SK-N-SH (cell line): ENCODE data around the gene IQSEC1. TPM values are rescaled to one million over a fixed set of nuclear protein-coding genes. Genes with fewer than 3 reads are reported as not detected.

ENCODE experiments used
- CTCF ChIA-PET: fragments of 300-600, 350-600 bp; formaldehyde crosslinking; extraction: SDS; loops from one replicate; lab custom pipeline; 2021; lab: Yijun Ruan, JAX
- POLR2A ChIA-PET: fragments of 350-600 bp; sonication (Branson Sonifier 250); formaldehyde crosslinking; extraction: SDS; loops from one replicate; lab custom pipeline; 2020; ENCODE audit warnings: antibody characterized with exemption, inconsistent platforms; lab: Yijun Ruan, JAX
- DNase-seq: peaks from one replicate; pipeline ENCODE4 v3.0.0; 2012
- H2AFZ ChIP-seq: fragments of 200-600 bp; sonication (generic); 2 replicates; pipeline ENCODE4 v1.8.1; 2016; ENCODE audit warnings: antibody characterized with exemption, mild to moderate bottlenecking, low read depth
- H3F3A ChIP-seq: fragments of 200-600 bp; sonication (generic); replicated peaks from 2 replicates; pipeline ENCODE3; 2016; ENCODE audit warnings: antibody characterized with exemption, mild to moderate bottlenecking; ENCODE audit not compliant: insufficient read depth
- H3K27ac ChIP-seq, 2 experiments: fragments of 200-500 bp in 1 of 2; fragments of 200-600 bp in 1 of 2; sonication (Bioruptor generic) in 1 of 2; sonication (generic), shearing (Covaris generic) in 1 of 2; 2 replicates each; pipeline versions ENCODE4 v1.5.1 to v1.6.1; 2014 to 2016; ENCODE audit warnings: low read depth in 2 of 2, inconsistent platforms in 1 of 2, low read length in 1 of 2, mild to moderate bottlenecking in 1 of 2, mixed read lengths in 1 of 2
- H3K27me3 ChIP-seq: fragments of 200-600 bp; sonication (generic), shearing (Covaris generic); 2 replicates; pipeline ENCODE4 v1.6.1; 2016; ENCODE audit warnings: mixed run types; ENCODE audit not compliant: insufficient read depth
- H3K36me3 ChIP-seq, 2 experiments: fragments of 200-500 bp in 1 of 2; fragments of 200-600 bp in 1 of 2; sonication (Bioruptor generic) in 1 of 2; sonication (generic) in 1 of 2; replicated peaks in 1 of 2; 2 replicates each; pipeline versions ENCODE3 to v1.5.1; 2014 to 2016; ENCODE audit warnings: low read length in 1 of 2, mild to moderate bottlenecking in 1 of 2; ENCODE audit not compliant: insufficient read depth in 2 of 2, control insufficient read depth in 1 of 2
- H3K4me1 ChIP-seq, 2 experiments: fragments of 200-500 bp in 1 of 2; fragments of 200-600 bp in 1 of 2; sonication (Bioruptor generic) in 1 of 2; sonication (generic), shearing (Covaris generic) in 1 of 2; 2 replicates each; pipeline versions ENCODE4 v1.5.1 to v1.6.1; 2014 to 2016; ENCODE audit warnings: low read depth in 1 of 2, low read length in 1 of 2, mixed run types in 1 of 2; ENCODE audit not compliant: insufficient read depth in 2 of 2, control insufficient read depth in 1 of 2
- H3K4me2 ChIP-seq: fragments of 200-600 bp; sonication (generic), shearing (Covaris generic); 2 replicates; pipeline ENCODE4 v1.6.1; 2017; ENCODE audit warnings: mixed run types
- H3K4me3 ChIP-seq, 2 experiments: fragments of 200-500 bp in 1 of 2; fragments of 200-600 bp in 1 of 2; sonication (Bioruptor generic) in 1 of 2; sonication (generic), shearing (Covaris generic) in 1 of 2; 2 replicates each; pipeline versions ENCODE4 v1.5.1 to v1.8.1; 2014 to 2016; ENCODE audit warnings: low read depth in 2 of 2, inconsistent platforms in 1 of 2, low read length in 1 of 2, mild to moderate bottlenecking in 1 of 2, mixed read lengths in 1 of 2, moderate library complexity in 1 of 2
- H3K79me2 ChIP-seq: fragments of 200-600 bp; sonication (generic); 2 replicates; pipeline ENCODE4 v1.8.1; 2017; ENCODE audit warnings: mild to moderate bottlenecking; ENCODE audit not compliant: insufficient read depth
- H3K9ac ChIP-seq: fragments of 200-600 bp; sonication (generic); 2 replicates; pipeline ENCODE4 v1.6.1; 2017; ENCODE audit warnings: mixed run types
- H3K9me2 ChIP-seq: fragments of 200-600 bp; sonication (generic); 2 replicates; pipeline ENCODE4 v1.6.1; 2017; ENCODE audit warnings: mixed run types
- H3K9me3 ChIP-seq: fragments of 200-600 bp; sonication (generic); 2 replicates; pipeline ENCODE4 v1.6.1; 2017; ENCODE audit warnings: mixed run types, mild to moderate bottlenecking, moderate library complexity
- H4K20me1 ChIP-seq: fragments of 200-600 bp; sonication (generic); 2 replicates; pipeline ENCODE4 v1.6.1; 2017; ENCODE audit warnings: mild to moderate bottlenecking, mixed run types; ENCODE audit not compliant: insufficient read depth
- FOXJ3 ChIP-seq: sonication (generic); formaldehyde crosslinking; IDR thresholded peaks from 2 replicates; pipeline ENCODE4 v1.5.1; 2020; ENCODE audit warnings: mild to moderate bottlenecking, missing genetic modification reagents
- FOXM1 ChIP-seq: IDR thresholded peaks from 2 replicates; pipeline ENCODE4 v1.4.0; 2012; ENCODE audit warnings: low read depth, mild to moderate bottlenecking
- GABPA ChIP-seq: IDR thresholded peaks from 2 replicates; pipeline ENCODE4 v1.4.0; 2012; ENCODE audit warnings: low read depth, mild to moderate bottlenecking
- GATA2 ChIP-seq: sonication (generic); formaldehyde crosslinking; IDR thresholded peaks from 2 replicates; pipeline ENCODE4 v1.5.0; 2020; ENCODE audit warnings: mild to moderate bottlenecking, missing genetic modification reagents
- IRF3 ChIP-seq: fragments of 150-350 bp; IDR thresholded peaks from 2 replicates; pipeline ENCODE4 v1.6.1; 2016; ENCODE audit warnings: mild to moderate bottlenecking, low read depth, low read length
- MXI1 ChIP-seq: IDR thresholded peaks from 2 replicates; pipeline ENCODE4 v1.6.1; 2012; ENCODE audit warnings: mild to moderate bottlenecking, low read depth, low read length, improper control_type of control experiment
- NFIC ChIP-seq: IDR thresholded peaks from 2 replicates; pipeline ENCODE4 v1.4.0; 2012; ENCODE audit warnings: borderline replicate concordance
- NRF1 ChIP-seq: IDR thresholded peaks from 2 replicates; pipeline ENCODE4 v1.6.1; 2012; ENCODE audit warnings: low read depth, mild to moderate bottlenecking, low read length
- POLR2AphosphoS5 ChIP-seq: IDR thresholded peaks from 2 replicates; pipeline ENCODE4 v1.6.1; 2012; ENCODE audit warnings: low read depth, low read length
- SIN3A ChIP-seq: IDR thresholded peaks from 2 replicates; pipeline ENCODE4 v1.6.1; 2012; ENCODE audit warnings: low read depth, mild to moderate bottlenecking, low read length, moderate library complexity, borderline replicate concordance
- TAF1 ChIP-seq: IDR thresholded peaks from 2 replicates; pipeline ENCODE4 v1.6.1; 2012; ENCODE audit warnings: low read depth, mild to moderate bottlenecking, low read length, moderate library complexity, borderline replicate concordance
- TEAD4 ChIP-seq: IDR thresholded peaks from 2 replicates; pipeline ENCODE4 v1.4.0; 2012; ENCODE audit warnings: mild to moderate bottlenecking, borderline replicate concordance; ENCODE audit not compliant: insufficient read depth
- USF1 ChIP-seq: IDR thresholded peaks from 2 replicates; pipeline ENCODE4 v1.4.0; 2012; ENCODE audit warnings: low read depth, borderline replicate concordance
- USF2 ChIP-seq: fragments of 150-350 bp; IDR thresholded peaks from 2 replicates; pipeline ENCODE4 v1.6.1; 2017; ENCODE audit warnings: antibody characterized with exemption, low read length, low read depth, borderline replicate concordance
- YY1 ChIP-seq: IDR thresholded peaks from 2 replicates; pipeline ENCODE4 v1.4.0; 2012; ENCODE audit warnings: low read depth, mild to moderate bottlenecking
- WGBS: methylation state at CpG from one replicate; pipeline ENCODE4 v1.1.6; 2017; ENCODE audit warnings: low lambda C conversion rate; 5-methylcytosine and 5-hydroxymethylcytosine counted together
- polyA plus RNA-seq, 3 experiments: library from polyadenylated mRNA; depleted of rRNA; stranded (reverse); fragments of >200 nt; gene quantifications; 2 replicates each; pipeline ENCODE4 v1.2.3, GENCODE V29; 2012
- TF ChIP-seq, protein P1 (sequence below): IDR thresholded peaks from 2 replicates; pipeline ENCODE4 v1.4.0; 2012; ENCODE audit warnings: low read depth
- TF ChIP-seq, protein P2 (sequence below): fragments of 200-600 bp; sonication (generic); IDR thresholded peaks from 2 replicates; pipeline ENCODE4 v1.6.1; 2017; ENCODE audit warnings: antibody characterized with exemption, mild to moderate bottlenecking, moderate library complexity

The IQSEC1 gene
- polyA plus RNA-seq, 1 of the 3 experiments (the other 2 are of a cell fraction) = 6.2 TPM

DNA sequence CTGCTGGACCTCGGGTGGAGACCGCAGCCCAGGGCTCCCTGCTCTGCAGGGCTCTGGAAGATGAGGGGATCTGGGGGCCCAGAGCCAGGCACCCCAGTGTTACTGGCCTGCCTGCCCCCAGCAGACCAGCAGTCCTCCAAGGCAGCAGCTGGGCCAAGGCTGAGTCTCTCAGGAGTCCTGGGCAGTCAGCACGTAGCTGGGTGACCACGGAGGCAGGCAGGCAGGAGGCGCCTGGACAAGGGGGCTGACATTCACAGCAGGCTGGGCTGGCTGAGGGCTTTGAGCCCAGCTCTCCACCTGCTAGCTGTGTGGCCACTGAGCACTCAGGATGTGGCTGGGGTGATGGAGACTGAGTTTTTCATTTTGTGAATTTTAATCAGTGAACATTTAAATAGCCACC is 67.9 kb downstream of the IQSEC1 start:
- TF ChIP-seq USF2 = no peak
- TF ChIP-seq USF1 = no peak
- no peak for TF ChIP-seq NFIC
- TF ChIP-seq YY1 = no peak
- TF ChIP-seq, protein P1, sequence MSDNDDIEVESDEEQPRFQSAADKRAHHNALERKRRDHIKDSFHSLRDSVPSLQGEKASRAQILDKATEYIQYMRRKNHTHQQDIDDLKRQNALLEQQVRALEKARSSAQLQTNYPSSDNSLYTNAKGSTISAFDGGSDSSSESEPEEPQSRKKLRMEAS = no peak
- Histone ChIP-seq H3K9me2 (no peaks in the 10 kb centered on the region), H3K36me3 (no peaks in the 10 kb centered on the region), H4K20me1 (no peaks in the 10 kb centered on the region), H3K9me3 (no peaks in the 10 kb centered on the region), H3K27me3 (no peaks in the 10 kb centered on the region), H3F3A (no peaks in the 10 kb centered on the region), H3K4me2 (no peak overlapping the region), H3K4me3 (no peak overlapping the region), H3K9ac (no peak overlapping the region), H2AFZ (no peak overlapping the region), H3K27ac (no peak overlapping the region), H3K79me2 (no peaks in the 10 kb centered on the region), H3K4me1 (peaks cover 0 to 35% of the 10 kb centered on the region in 2 experiments; a peak in 1 of 4 replicates)
- CTCF ChIA-PET = interaction anchor here (1.0 to 2.9 kb wide), 6 partner anchors 8 to 113 kb away, joined by 3 to 34 read pairs (median 5); no protein-coding TSS in a partner anchor
- WGBS = no CpG with 5 or more reads among the region's 5 CpGs
- DNase-seq = no peak
- POLR2A ChIA-PET = interaction anchor here (0.6 to 1.2 kb wide), 2 partner anchors 22 to 1254 kb away, joined by 3 read pairs; no protein-coding TSS in a partner anchor

GRCh38 chr3:13004376-13004775 is 68.9 kb downstream of the IQSEC1 start:
- POLR2A ChIA-PET = interaction anchor here (0.8 to 1.7 kb wide), 3 partner anchors 9 to 21 kb away, joined by 3 to 4 read pairs (median 3); no protein-coding TSS in a partner anchor
- no peak overlapping the region for H3K9ac ChIP-seq
- no peaks in the 10 kb centered on the region for H3K27me3 ChIP-seq
- H3K4me1 ChIP-seq = peaks cover 0 to 28% of the 10 kb centered on the region in 2 experiments; a peak in 1 of 4 replicates
- H3K4me3 ChIP-seq = no peak overlapping the region
- H3F3A ChIP-seq = no peaks in the 10 kb centered on the region
- no peak overlapping the region for H3K4me2 ChIP-seq
- H2AFZ ChIP-seq = no peak overlapping the region
- DNase-seq = no peak
- no peaks in the 10 kb centered on the region for H3K79me2 ChIP-seq
- H3K27ac ChIP-seq = no peak overlapping the region
- H3K36me3 ChIP-seq = no peaks in the 10 kb centered on the region
- CTCF ChIA-PET = interaction anchor here (0.6 to 2.9 kb wide), 5 partner anchors 9 to 85 kb away, joined by 3 to 34 read pairs (median 6); no protein-coding TSS in a partner anchor
- no peak for TF ChIP-seq FOXJ3 (CRISPR knock-in tag)
- TF ChIP-seq GATA2 (CRISPR knock-in tag) = no peak
- TF ChIP-seq USF2 = no peak
- TF ChIP-seq, protein P2, sequence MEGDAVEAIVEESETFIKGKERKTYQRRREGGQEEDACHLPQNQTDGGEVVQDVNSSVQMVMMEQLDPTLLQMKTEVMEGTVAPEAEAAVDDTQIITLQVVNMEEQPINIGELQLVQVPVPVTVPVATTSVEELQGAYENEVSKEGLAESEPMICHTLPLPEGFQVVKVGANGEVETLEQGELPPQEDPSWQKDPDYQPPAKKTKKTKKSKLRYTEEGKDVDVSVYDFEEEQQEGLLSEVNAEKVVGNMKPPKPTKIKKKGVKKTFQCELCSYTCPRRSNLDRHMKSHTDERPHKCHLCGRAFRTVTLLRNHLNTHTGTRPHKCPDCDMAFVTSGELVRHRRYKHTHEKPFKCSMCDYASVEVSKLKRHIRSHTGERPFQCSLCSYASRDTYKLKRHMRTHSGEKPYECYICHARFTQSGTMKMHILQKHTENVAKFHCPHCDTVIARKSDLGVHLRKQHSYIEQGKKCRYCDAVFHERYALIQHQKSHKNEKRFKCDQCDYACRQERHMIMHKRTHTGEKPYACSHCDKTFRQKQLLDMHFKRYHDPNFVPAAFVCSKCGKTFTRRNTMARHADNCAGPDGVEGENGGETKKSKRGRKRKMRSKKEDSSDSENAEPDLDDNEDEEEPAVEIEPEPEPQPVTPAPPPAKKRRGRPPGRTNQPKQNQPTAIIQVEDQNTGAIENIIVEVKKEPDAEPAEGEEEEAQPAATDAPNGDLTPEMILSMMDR = no peak
- TF ChIP-seq MXI1 = no peak
- TF ChIP-seq IRF3 = no peak
- TF ChIP-seq TEAD4 = no peak
- no peak for TF ChIP-seq SIN3A
- no peak for TF ChIP-seq NRF1
- TF ChIP-seq TAF1 = no peak
- TF ChIP-seq FOXM1 = no peak
- TF ChIP-seq GABPA = no peak
- TF ChIP-seq NFIC = no peak
- TF ChIP-seq POLR2AphosphoS5 = no peak
- TF ChIP-seq, all 33 proteins: peak for 0
- no peaks in the 10 kb centered on the region for H4K20me1 ChIP-seq
- no peaks in the 10 kb centered on the region for H3K9me2 ChIP-seq
- H3K9me3 ChIP-seq = no peaks in the 10 kb centered on the region
- 88% methylated on average over 4 of the region's 7 CpGs for WGBS
